GM19372 (cell line): ENCODE data around the gene ENPP6.
"Not testable (repeated sequence)": the region's sequence is repeated elsewhere in the genome, so short reads cannot be mapped to it uniquely, and the experiment has no call there.

ENCODE experiments used
- ATAC-seq: cut with Tn5 transposase; IDR thresholded peaks from one replicate; pipeline ENCODE4 v1.9.1; 2021; ENCODE audit warnings: mild to moderate bottlenecking, low read depth, moderate library complexity; ENCODE audit not compliant: unreplicated experiment

ENPP6 gene

GRCh38 chr4:184237612-184238011, 19.9 kb upstream of the ENPP6 start:
- ATAC-seq, result no peak

- ATAC-seq, result no peak
These were observed 17.9 kb upstream of the ENPP6 start for GRCh38 chr4:184235526-184235925.

GRCh38 chr4:184234155-184234554, 16.5 kb upstream of the ENPP6 start:
- ATAC-seq, result no peak

- no peak for ATAC-seq
These were observed 15.3 kb upstream of the ENPP6 start for GRCh38 chr4:184232975-184233374.

- no peak for ATAC-seq
These were observed 14.5 kb upstream of the ENPP6 start for GRCh38 chr4:184232202-184232601.

- no peak for ATAC-seq
These were observed 13.9 kb upstream of the ENPP6 start for GRCh38 chr4:184231573-184231972.

GRCh38 chr4:184228056-184228705, 10.5 kb upstream of the ENPP6 start:
- no peak for ATAC-seq

DNA sequence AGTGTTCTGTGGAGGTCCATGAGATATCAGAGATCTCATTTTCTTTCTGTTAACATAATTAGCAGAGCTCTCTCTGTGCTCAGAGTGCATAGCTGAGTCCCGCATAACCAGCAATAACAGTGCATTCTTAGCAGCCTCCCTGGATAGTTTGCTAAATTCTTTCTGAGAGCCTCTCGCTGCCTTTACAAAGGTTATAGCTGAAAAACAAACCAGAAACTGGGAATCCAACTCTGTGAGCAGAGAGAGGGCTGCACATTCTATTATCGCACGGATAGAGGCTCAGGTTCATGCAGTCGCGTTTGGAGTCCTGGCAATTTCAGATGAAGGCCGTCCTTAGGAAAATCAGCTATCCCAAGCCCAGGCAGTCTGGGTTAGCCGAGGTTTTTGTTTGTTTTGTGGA, 1.2 kb downstream of the ENPP6 start:
- ATAC-seq, result no peak

DNA sequence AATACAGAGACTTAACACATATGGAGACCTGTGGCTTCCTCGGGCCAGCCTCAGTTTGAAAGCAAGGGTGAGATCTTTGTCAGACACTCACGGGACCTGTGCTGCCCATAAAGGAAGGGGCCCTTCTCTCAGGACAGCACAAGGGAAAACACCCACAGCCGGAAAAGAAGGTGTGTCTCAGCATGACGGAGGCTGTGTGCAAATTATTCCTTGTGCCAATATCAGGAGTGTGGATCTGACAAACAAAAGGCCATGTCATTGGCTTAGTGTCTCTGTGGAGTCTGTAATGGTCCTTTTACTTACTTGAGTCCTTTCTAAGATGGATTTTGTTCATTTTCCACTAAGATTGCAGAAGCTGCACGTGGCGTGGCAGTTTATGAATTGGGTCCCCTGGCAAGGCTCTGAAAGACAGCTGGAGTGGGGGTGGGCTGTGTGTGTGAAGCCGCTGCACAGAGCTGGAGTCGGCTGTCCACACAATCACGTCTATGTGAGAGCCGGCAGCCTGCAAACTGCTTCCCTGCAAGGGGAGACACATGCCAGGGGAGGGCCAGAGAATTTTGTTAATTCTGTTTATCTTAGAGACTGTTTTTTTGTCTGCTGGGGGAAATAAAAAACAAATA, 1.9 kb downstream of the ENPP6 start:
- no peak for ATAC-seq

- ATAC-seq, result no peak
These were observed 2.7 kb downstream of the ENPP6 start for GRCh38 chr4:184214931-184215330.

GRCh38 chr4:184207734-184208607, 9.7 kb downstream of the ENPP6 start:
- ATAC-seq, result not testable (repeated sequence)

- ATAC-seq, result no peak
These were observed 12.4 kb downstream of the ENPP6 start for GRCh38 chr4:184205243-184205642.

GRCh38 chr4:184203300-184203699, 14.4 kb downstream of the ENPP6 start:
- ATAC-seq, result no peak

DNA sequence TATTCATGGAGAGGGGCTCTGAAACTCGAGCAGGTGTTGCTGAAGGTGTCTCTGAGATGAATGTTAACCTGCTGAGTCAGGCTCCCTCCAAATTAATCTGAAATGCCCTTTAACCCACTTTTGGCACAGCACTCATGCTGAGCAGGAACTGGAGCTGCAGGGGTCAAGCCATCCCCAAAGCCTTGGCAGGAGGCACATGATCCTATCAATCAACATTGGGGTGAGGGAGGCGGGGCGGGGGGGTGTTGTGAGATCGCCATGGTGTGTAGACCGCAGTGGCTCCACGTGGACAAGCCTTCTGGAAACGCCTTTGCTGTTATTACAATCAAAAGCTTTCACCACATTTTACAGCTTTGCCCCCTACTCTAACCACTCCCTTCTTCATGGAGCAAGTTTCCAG, 16.5 kb downstream of the ENPP6 start:
- ATAC-seq, result no peak

GRCh38 chr4:184200296-184200695, 17.4 kb downstream of the ENPP6 start:
- ATAC-seq, result no peak

DNA sequence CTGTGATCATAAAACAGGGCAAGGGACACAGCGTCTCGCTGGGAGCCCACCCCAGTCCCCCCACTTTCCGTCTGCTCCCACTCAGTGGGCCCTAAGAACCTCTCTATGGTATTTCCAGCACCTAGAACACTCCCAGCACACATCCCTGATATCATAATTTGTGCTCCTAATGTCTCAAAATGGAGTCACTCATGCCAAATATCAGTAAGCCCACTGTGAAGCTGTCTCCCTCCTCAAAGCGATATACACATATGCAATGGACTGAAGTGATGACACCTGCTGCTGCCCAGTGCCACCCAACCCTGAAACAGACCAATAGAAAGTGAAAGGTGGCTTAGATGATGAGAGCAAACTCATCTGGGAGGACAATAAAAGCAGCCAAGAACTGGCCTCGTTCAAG, 17.9 kb downstream of the ENPP6 start:
- ATAC-seq, result no peak

DNA sequence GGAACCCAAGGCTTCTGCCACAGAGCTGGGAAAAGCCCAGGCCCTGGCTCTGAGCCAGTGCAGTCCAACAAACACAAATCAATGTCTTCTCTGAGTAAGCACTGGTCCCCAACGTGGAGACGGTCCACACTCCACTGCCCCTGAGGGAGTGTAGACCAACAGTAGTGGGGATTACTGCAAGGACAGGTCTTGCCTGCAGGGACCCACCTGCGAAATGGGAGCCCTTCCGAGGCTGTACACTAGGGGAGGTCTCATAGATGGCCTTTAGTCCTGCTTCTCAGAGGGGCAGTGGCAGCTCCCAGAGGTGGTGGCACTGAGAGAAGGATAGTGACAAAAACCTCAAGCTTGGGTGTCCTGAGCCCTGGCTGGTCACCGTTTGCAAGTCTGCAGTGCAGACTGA, 19.5 kb downstream of the ENPP6 start:
- no peak for ATAC-seq

DNA sequence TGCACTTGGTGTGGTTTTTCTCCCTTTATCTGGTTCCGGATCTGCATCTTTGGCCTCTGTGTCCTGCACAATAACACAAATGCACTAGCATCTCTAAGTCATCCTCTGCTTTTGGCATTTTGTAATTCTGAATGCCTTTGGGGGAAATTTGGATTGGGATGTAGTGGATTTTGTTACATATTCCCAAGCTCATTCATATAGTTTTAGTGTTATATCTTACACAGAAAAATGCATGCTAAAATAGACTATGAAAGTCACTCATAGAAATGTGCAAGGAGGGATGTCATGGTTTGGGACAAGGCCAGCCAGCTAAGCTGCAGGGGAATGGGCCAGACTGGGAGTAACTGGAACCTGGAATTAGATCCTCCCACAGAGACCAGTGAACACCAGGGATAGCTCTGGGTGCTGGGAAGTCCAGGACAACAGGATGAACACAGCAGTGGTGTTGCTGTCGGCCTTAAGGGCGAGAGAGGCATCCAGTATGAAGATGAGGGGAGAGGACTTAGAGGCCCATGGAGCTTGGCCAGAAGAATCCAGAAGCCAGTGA, 20.1 kb downstream of the ENPP6 start:
- ATAC-seq, result no peak

DNA sequence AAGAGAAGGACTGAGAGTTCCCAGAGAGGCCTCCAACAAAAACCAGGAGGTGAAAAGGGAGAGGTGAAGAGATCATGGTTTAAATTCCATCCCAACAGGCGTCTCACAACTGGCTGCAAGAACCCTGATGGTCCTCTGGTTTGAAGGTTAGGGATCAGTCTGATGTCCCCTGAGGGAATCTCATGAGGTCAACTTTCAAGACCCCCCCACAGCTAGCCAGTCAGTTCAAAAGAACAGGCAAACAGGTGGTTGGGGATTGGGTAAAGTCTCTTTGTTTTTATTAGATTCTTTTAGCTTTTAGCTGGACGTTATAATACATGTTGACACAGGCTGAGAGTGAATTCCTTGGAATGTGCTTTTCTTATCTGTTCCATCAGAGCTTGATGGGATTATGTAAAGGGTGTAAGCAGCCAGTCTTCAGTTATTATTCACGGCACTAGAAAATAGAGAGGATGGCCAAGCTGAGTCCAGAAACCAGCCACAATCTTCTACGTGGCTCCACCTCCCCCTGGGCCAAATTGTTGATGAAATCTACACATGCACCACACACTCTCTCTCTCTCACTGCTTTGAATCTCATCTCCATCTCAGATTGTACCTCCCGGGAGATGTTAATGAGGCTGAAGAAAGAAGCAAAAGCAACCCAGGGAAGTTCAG, 20.8 kb downstream of the ENPP6 start:
- no peak for ATAC-seq

GRCh38 chr4:184193556-184194525, 23.8 kb downstream of the ENPP6 start:
- ATAC-seq, result no peak
